IMR-90 (cell line): Measurements from ENCODE around the gene ASB12. TPM values are rescaled to one million over a fixed set of nuclear protein-coding genes. Genes with fewer than 3 reads are reported as not detected.

ENCODE experiments used
- ATAC-seq: fragments of 200-7000 bp; cut with Tn5 transposase; 2 replicates; pipeline ENCODE4 v1.9.1; 2020; ENCODE audit warnings: low read depth, mild to moderate bottlenecking, moderate library complexity
- BruUV-seq: library from RNA; stranded (reverse); fragments of 400-500 nt; replicated peaks from 2 replicates; lab custom pipeline; 2021; lab: Mats Ljungman, UMichigan
- CTCF ChIA-PET: fragments of 300-600 bp; formaldehyde crosslinking; extraction: SDS; loops from one replicate; lab custom pipeline; 2021; ENCODE audit warnings: antibody characterized with exemption; lab: Yijun Ruan, JAX
- POLR2A ChIA-PET: fragments of 300-600 bp; sonication (Branson Sonifier 250); formaldehyde crosslinking; loops from one replicate; lab custom pipeline; 2022; ENCODE audit warnings: antibody characterized with exemption; ENCODE audit not compliant: unreplicated experiment; lab: Charles Lee
- DNase-seq: peaks from one replicate; pipeline ENCODE4 v3.0.0; 2013
- H2AFZ ChIP-seq: replicated peaks from 2 replicates; pipeline ENCODE3; 2013; ENCODE audit warnings: low read length, mild to moderate bottlenecking; ENCODE audit not compliant: poor library complexity
- H2AK5ac ChIP-seq: 2 replicates; pipeline ENCODE4 v1.6.1; 2013; ENCODE audit warnings: low read depth, low read length, inconsistent platforms
- H2AK9ac ChIP-seq: replicated peaks from 2 replicates; pipeline ENCODE3; 2013; ENCODE audit warnings: mild to moderate bottlenecking, low read depth, low read length, moderate library complexity; ENCODE audit not compliant: poor library complexity
- H2BK120ac ChIP-seq: 2 replicates; pipeline ENCODE4 v1.6.1; 2013; ENCODE audit warnings: low read depth, low read length, inconsistent platforms
- H2BK15ac ChIP-seq: 3 replicates; pipeline ENCODE4 v1.6.1; 2013; ENCODE audit warnings: low read depth, low read length, inconsistent platforms
- H2BK20ac ChIP-seq: 2 replicates; pipeline ENCODE4 v1.6.1; 2013; ENCODE audit warnings: low read depth, mild to moderate bottlenecking, inconsistent platforms, low read length, moderate library complexity
- H2BK5ac ChIP-seq: 2 replicates; pipeline ENCODE4 v1.6.1; 2013; ENCODE audit warnings: mild to moderate bottlenecking, low read depth, low read length, inconsistent platforms; ENCODE audit not compliant: poor library complexity, severe bottlenecking
- H3K14ac ChIP-seq: replicated peaks from 2 replicates; pipeline ENCODE4 v1.6.1; 2013; ENCODE audit warnings: low read depth, low read length, inconsistent platforms
- H3K18ac ChIP-seq: 2 replicates; pipeline ENCODE4 v1.6.1; 2013; ENCODE audit warnings: low read depth, low read length, control low read depth
- H3K23ac ChIP-seq: 2 replicates; pipeline ENCODE4 v1.6.1; 2013; ENCODE audit warnings: low read depth, low read length, inconsistent platforms
- H3K27ac ChIP-seq: 2 replicates; pipeline ENCODE4 v1.5.1; 2013; ENCODE audit warnings: mild to moderate bottlenecking, control low read depth, low read length; ENCODE audit not compliant: insufficient read depth
- H3K27me3 ChIP-seq: 2 replicates; pipeline ENCODE4 v1.6.1; 2013; ENCODE audit warnings: low read length; ENCODE audit not compliant: control insufficient read depth, insufficient read depth
- H3K36me3 ChIP-seq: 2 replicates; pipeline ENCODE4 v1.6.1; 2013; ENCODE audit warnings: low read length, mixed read lengths; ENCODE audit not compliant: control insufficient read depth, insufficient read depth
- H3K4ac ChIP-seq: 2 replicates; pipeline ENCODE4 v1.6.1; 2013; ENCODE audit warnings: low read depth, low read length, inconsistent platforms
- H3K4me1 ChIP-seq: 2 replicates; pipeline ENCODE4 v1.6.1; 2013; ENCODE audit warnings: low read length, mixed read lengths; ENCODE audit not compliant: control insufficient read depth, insufficient read depth
- H3K4me2 ChIP-seq: 2 replicates; pipeline ENCODE4 v1.6.1; 2013; ENCODE audit warnings: low read depth, mild to moderate bottlenecking, control low read depth, low read length, moderate library complexity
- H3K4me3 ChIP-seq: 2 replicates; pipeline ENCODE4 v1.5.1; 2013; ENCODE audit warnings: low read depth, mild to moderate bottlenecking, control low read depth, low read length, moderate library complexity; ENCODE audit not compliant: insufficient read depth
- H3K56ac ChIP-seq: 2 replicates; pipeline ENCODE4 v1.6.1; 2013; ENCODE audit warnings: low read length, inconsistent platforms; ENCODE audit not compliant: insufficient read depth; ENCODE audit errors: extremely low read depth
- H3K79me1 ChIP-seq, 2 experiments: 2 replicates each; pipeline ENCODE4 v1.6.1; 2013; ENCODE audit warnings: low read length in 2 of 2, inconsistent platforms in 1 of 2, low read depth in 1 of 2
- H3K9ac ChIP-seq: 2 replicates; pipeline ENCODE4 v1.6.1; 2013; ENCODE audit warnings: low read depth, low read length, control low read depth
- H3K9me1 ChIP-seq: 2 replicates; pipeline ENCODE4 v1.6.1; 2013; ENCODE audit warnings: low read length, inconsistent platforms; ENCODE audit not compliant: insufficient read depth
- H3K9me3 ChIP-seq: 2 replicates; pipeline ENCODE4 v1.6.1; 2013; ENCODE audit warnings: low read length; ENCODE audit not compliant: control insufficient read depth, insufficient read depth
- H4K20me1 ChIP-seq: 2 replicates; pipeline ENCODE4 v1.6.1; 2013; ENCODE audit warnings: low read length, inconsistent platforms; ENCODE audit not compliant: insufficient read depth
- H4K5ac ChIP-seq: 2 replicates; pipeline ENCODE4 v1.6.1; 2013; ENCODE audit warnings: mild to moderate bottlenecking, low read depth, low read length, control low read depth
- H4K8ac ChIP-seq, 2 experiments: 2 replicates each; pipeline ENCODE4 v1.6.1; 2013; ENCODE audit warnings: low read depth in 2 of 2, low read length in 2 of 2, control low read depth in 1 of 2, inconsistent platforms in 1 of 2
- H4K91ac ChIP-seq: 2 replicates; pipeline ENCODE4 v1.6.1; 2013; ENCODE audit warnings: low read depth, low read length, inconsistent platforms; ENCODE audit not compliant: insufficient read depth
- BHLHE40 ChIP-seq: fragments of 150-350 bp; IDR thresholded peaks from 2 replicates; pipeline ENCODE4 v1.6.1; 2016; ENCODE audit warnings: mild to moderate bottlenecking, low read depth, low read length
- CTCF ChIP-seq: conservative IDR thresholded peaks from 2 replicates; pipeline ENCODE4 v1.5.1; 2012; ENCODE audit warnings: mild to moderate bottlenecking, low read depth, low read length, improper control_type of control experiment
- dilution Hi-C: fragments of 300-500 bp; cut with HindIII; formaldehyde crosslinking; loops from one replicate; pipeline ENCODE4 v1.14.3; 2018; ENCODE audit warnings: low sequenced_read_pairs; ENCODE audit not compliant: unreplicated experiment
- in situ Hi-C: fragments of 300-500 bp; cut with MboI; formaldehyde crosslinking; loops from 3 replicates; pipeline ENCODE4 v1.14.3; 2019; ENCODE audit warnings: low sequenced_read_pairs, inconsistent platforms, mixed read lengths
- intact Hi-C: fragments of 100-400 bp; cut with micrococcal nuclease; formaldehyde crosslinking; loops from 2 replicates; pipeline ENCODE4 v1.10.0; 2022
- polyA plus RNA-seq, 3 experiments: library from polyadenylated mRNA; depleted of rRNA; stranded (reverse); fragments of >200 nt; gene quantifications; 2 replicates each; pipeline ENCODE4 v1.2.3, GENCODE V29; 2012; ENCODE audit warnings: low replicate concordance in 1 of 3
- total RNA-seq: library from RNA; depleted of rRNA; stranded (reverse); fragments of >200 nt; gene quantifications from 2 replicates; pipeline ENCODE4 v1.2.3, GENCODE V29; 2012

ASB12 gene
- total and polyA plus RNA-seq, 2 of the 4 experiments (the other 2 are of a cell fraction): not detected

GRCh38 chrX:64230123-64230970 lies at the start of gene ASB12 (continued):
- TF ChIP-seq CTCF: no peak

GRCh38 chrX:64265265-64265664 lies 34.9 kb upstream of the ASB12 start:
- H3K4me3 ChIP-seq: no peak overlapping the region
- no peak overlapping the region for H3K14ac ChIP-seq
- no peak overlapping the region for H2BK20ac ChIP-seq
- H2BK5ac ChIP-seq: no peak overlapping the region
- H2AFZ ChIP-seq: no peak overlapping the region
- H4K91ac ChIP-seq: no peak overlapping the region
- no peak overlapping the region for H2AK5ac ChIP-seq
- H3K4ac ChIP-seq: no peak overlapping the region
- H3K27me3 ChIP-seq: no peaks in the 10 kb centered on the region
- no peaks in the 10 kb centered on the region; the same call in 1 of the 2 replicates for H3K9me3 ChIP-seq
- H3K4me2 ChIP-seq: no peak overlapping the region
- H3K79me1 ChIP-seq: no peaks in the 10 kb centered on the region
- dilution Hi-C loops (no loop called here), intact Hi-C loops (no loop called here), in situ Hi-C loops (no loop called here)
- H4K20me1 ChIP-seq: no peaks in the 10 kb centered on the region
- no peak overlapping the region for H2BK15ac ChIP-seq
- H3K9ac ChIP-seq: no peak overlapping the region
- no peak overlapping the region for H4K5ac ChIP-seq
- ChIA-PET POLR2A (no interaction called here), CTCF (no interaction called here)
- H4K8ac ChIP-seq: no peak overlapping the region
- H3K23ac ChIP-seq: no peak overlapping the region
- H3K36me3 ChIP-seq: no peaks in the 10 kb centered on the region
- H3K56ac ChIP-seq: no peak overlapping the region
- no TSS peak for BruUV-seq
- no peak overlapping the region for H2AK9ac ChIP-seq
- no peak for ATAC-seq
- no peak for DNase-seq
- no peaks in the 10 kb centered on the region for H3K9me1 ChIP-seq
- H3K27ac ChIP-seq: no peak overlapping the region
- TF ChIP-seq BHLHE40: no peak
- no peak overlapping the region for H2BK120ac ChIP-seq
- H3K18ac ChIP-seq: no peak overlapping the region
- no peaks in the 10 kb centered on the region for H3K4me1 ChIP-seq
